SK-N-SH (cell line): ENCODE results near the gene KIAA0232. TPM values are rescaled to one million over a fixed set of nuclear protein-coding genes. Genes with fewer than 3 reads are reported as not detected.

Experiments used
- CTCF ChIA-PET: fragments of 300-600, 350-600 bp; formaldehyde crosslinking; extraction: SDS; loops from one replicate; lab custom pipeline; 2021; lab: Yijun Ruan, JAX
- POLR2A ChIA-PET: fragments of 350-600 bp; sonication (Branson Sonifier 250); formaldehyde crosslinking; extraction: SDS; loops from one replicate; lab custom pipeline; 2020; ENCODE audit warnings: antibody characterized with exemption, inconsistent platforms; lab: Yijun Ruan, JAX
- DNase-seq: peaks from one replicate; pipeline ENCODE4 v3.0.0; 2012
- H2AFZ ChIP-seq: fragments of 200-600 bp; sonication (generic); 2 replicates; pipeline ENCODE4 v1.8.1; 2016; ENCODE audit warnings: antibody characterized with exemption, mild to moderate bottlenecking, low read depth
- H3F3A ChIP-seq: fragments of 200-600 bp; sonication (generic); replicated peaks from 2 replicates; pipeline ENCODE3; 2016; ENCODE audit warnings: antibody characterized with exemption, mild to moderate bottlenecking; ENCODE audit not compliant: insufficient read depth
- H3K27ac ChIP-seq, 2 experiments: fragments of 200-500 bp in 1 of 2; fragments of 200-600 bp in 1 of 2; sonication (Bioruptor generic) in 1 of 2; sonication (generic), shearing (Covaris generic) in 1 of 2; 2 replicates each; pipeline versions ENCODE4 v1.5.1 to v1.6.1; 2014 to 2016; ENCODE audit warnings: low read depth in 2 of 2, inconsistent platforms in 1 of 2, low read length in 1 of 2, mild to moderate bottlenecking in 1 of 2, mixed read lengths in 1 of 2
- H3K27me3 ChIP-seq: fragments of 200-600 bp; sonication (generic), shearing (Covaris generic); 2 replicates; pipeline ENCODE4 v1.6.1; 2016; ENCODE audit warnings: mixed run types; ENCODE audit not compliant: insufficient read depth
- H3K36me3 ChIP-seq, 2 experiments: fragments of 200-500 bp in 1 of 2; fragments of 200-600 bp in 1 of 2; sonication (Bioruptor generic) in 1 of 2; sonication (generic) in 1 of 2; replicated peaks in 1 of 2; 2 replicates each; pipeline versions ENCODE3 to v1.5.1; 2014 to 2016; ENCODE audit warnings: low read length in 1 of 2, mild to moderate bottlenecking in 1 of 2; ENCODE audit not compliant: insufficient read depth in 2 of 2, control insufficient read depth in 1 of 2
- H3K4me1 ChIP-seq, 2 experiments: fragments of 200-500 bp in 1 of 2; fragments of 200-600 bp in 1 of 2; sonication (Bioruptor generic) in 1 of 2; sonication (generic), shearing (Covaris generic) in 1 of 2; 2 replicates each; pipeline versions ENCODE4 v1.5.1 to v1.6.1; 2014 to 2016; ENCODE audit warnings: low read depth in 1 of 2, low read length in 1 of 2, mixed run types in 1 of 2; ENCODE audit not compliant: insufficient read depth in 2 of 2, control insufficient read depth in 1 of 2
- H3K4me2 ChIP-seq: fragments of 200-600 bp; sonication (generic), shearing (Covaris generic); 2 replicates; pipeline ENCODE4 v1.6.1; 2017; ENCODE audit warnings: mixed run types
- H3K4me3 ChIP-seq, 2 experiments: fragments of 200-500 bp in 1 of 2; fragments of 200-600 bp in 1 of 2; sonication (Bioruptor generic) in 1 of 2; sonication (generic), shearing (Covaris generic) in 1 of 2; 2 replicates each; pipeline versions ENCODE4 v1.5.1 to v1.8.1; 2014 to 2016; ENCODE audit warnings: low read depth in 2 of 2, inconsistent platforms in 1 of 2, low read length in 1 of 2, mild to moderate bottlenecking in 1 of 2, mixed read lengths in 1 of 2, moderate library complexity in 1 of 2
- H3K79me2 ChIP-seq: fragments of 200-600 bp; sonication (generic); 2 replicates; pipeline ENCODE4 v1.8.1; 2017; ENCODE audit warnings: mild to moderate bottlenecking; ENCODE audit not compliant: insufficient read depth
- H3K9ac ChIP-seq: fragments of 200-600 bp; sonication (generic); 2 replicates; pipeline ENCODE4 v1.6.1; 2017; ENCODE audit warnings: mixed run types
- H3K9me2 ChIP-seq: fragments of 200-600 bp; sonication (generic); 2 replicates; pipeline ENCODE4 v1.6.1; 2017; ENCODE audit warnings: mixed run types
- H3K9me3 ChIP-seq: fragments of 200-600 bp; sonication (generic); 2 replicates; pipeline ENCODE4 v1.6.1; 2017; ENCODE audit warnings: mixed run types, mild to moderate bottlenecking, moderate library complexity
- H4K20me1 ChIP-seq: fragments of 200-600 bp; sonication (generic); 2 replicates; pipeline ENCODE4 v1.6.1; 2017; ENCODE audit warnings: mild to moderate bottlenecking, mixed run types; ENCODE audit not compliant: insufficient read depth
- CHD2 ChIP-seq: fragments of 150-350 bp; IDR thresholded peaks from 2 replicates; pipeline ENCODE4 v1.6.1; 2018; ENCODE audit warnings: low read length; ENCODE audit not compliant: partially characterized antibody
- CTCF ChIP-seq: fragments of 200-600 bp; sonication (generic); IDR thresholded peaks from 2 replicates; pipeline ENCODE4 v1.6.1; 2017; ENCODE audit warnings: antibody characterized with exemption, mild to moderate bottlenecking, moderate library complexity
- FOSL2 ChIP-seq: IDR thresholded peaks from 2 replicates; pipeline ENCODE4 v1.4.0; 2012; ENCODE audit warnings: low read depth, mild to moderate bottlenecking, moderate library complexity, borderline replicate concordance
- FOXJ3 ChIP-seq: sonication (generic); formaldehyde crosslinking; IDR thresholded peaks from 2 replicates; pipeline ENCODE4 v1.5.1; 2020; ENCODE audit warnings: mild to moderate bottlenecking, missing genetic modification reagents
- FOXM1 ChIP-seq: IDR thresholded peaks from 2 replicates; pipeline ENCODE4 v1.4.0; 2012; ENCODE audit warnings: low read depth, mild to moderate bottlenecking
- MAX ChIP-seq: IDR thresholded peaks from 2 replicates; pipeline ENCODE4 v1.4.0; 2012; ENCODE audit warnings: low read depth
- MEF2A ChIP-seq: IDR thresholded peaks from 2 replicates; pipeline ENCODE4 v1.4.0; 2012; ENCODE audit warnings: low read depth, borderline replicate concordance
- MXI1 ChIP-seq: IDR thresholded peaks from 2 replicates; pipeline ENCODE4 v1.6.1; 2012; ENCODE audit warnings: mild to moderate bottlenecking, low read depth, low read length, improper control_type of control experiment
- NFIC ChIP-seq: IDR thresholded peaks from 2 replicates; pipeline ENCODE4 v1.4.0; 2012; ENCODE audit warnings: borderline replicate concordance
- NRF1 ChIP-seq: IDR thresholded peaks from 2 replicates; pipeline ENCODE4 v1.6.1; 2012; ENCODE audit warnings: low read depth, mild to moderate bottlenecking, low read length
- POLR2AphosphoS5 ChIP-seq: IDR thresholded peaks from 2 replicates; pipeline ENCODE4 v1.6.1; 2012; ENCODE audit warnings: low read depth, low read length
- RCOR1 ChIP-seq: fragments of 150-350 bp; IDR thresholded peaks from 2 replicates; pipeline ENCODE4 v1.6.1; 2017; ENCODE audit warnings: antibody characterized with exemption, low read length
- TAF1 ChIP-seq: IDR thresholded peaks from 2 replicates; pipeline ENCODE4 v1.6.1; 2012; ENCODE audit warnings: low read depth, mild to moderate bottlenecking, low read length, moderate library complexity, borderline replicate concordance
- TCF12 ChIP-seq: IDR thresholded peaks from 2 replicates; pipeline ENCODE4 v1.4.0; 2012
- YY1 ChIP-seq: IDR thresholded peaks from 2 replicates; pipeline ENCODE4 v1.4.0; 2012; ENCODE audit warnings: low read depth, mild to moderate bottlenecking
- ZBTB33 ChIP-seq: IDR thresholded peaks from 2 replicates; pipeline ENCODE4 v1.4.0; 2012; ENCODE audit warnings: low read depth, borderline replicate concordance
- WGBS: methylation state at CpG from one replicate; pipeline ENCODE4 v1.1.6; 2017; ENCODE audit warnings: low lambda C conversion rate; 5-methylcytosine and 5-hydroxymethylcytosine counted together
- polyA plus RNA-seq, 3 experiments: library from polyadenylated mRNA; depleted of rRNA; stranded (reverse); fragments of >200 nt; gene quantifications; 2 replicates each; pipeline ENCODE4 v1.2.3, GENCODE V29; 2012
- TF ChIP-seq, protein P1 (sequence below): fragments of 150-350 bp; IDR thresholded peaks from 2 replicates; pipeline ENCODE4 v1.6.1; 2017; ENCODE audit warnings: antibody characterized with exemption, low read length, low read depth, borderline replicate concordance
- TF ChIP-seq, protein P2 (sequence below): IDR thresholded peaks from 2 replicates; pipeline ENCODE4; 2012
- TF ChIP-seq, protein P3 (sequence below): IDR thresholded peaks from 2 replicates; pipeline ENCODE4 v1.4.0; 2012; ENCODE audit warnings: low read depth, borderline replicate concordance

The KIAA0232 gene
- polyA plus RNA-seq, 1 of the 3 experiments (the other 2 are of a cell fraction) = 5.7 TPM

DNA sequence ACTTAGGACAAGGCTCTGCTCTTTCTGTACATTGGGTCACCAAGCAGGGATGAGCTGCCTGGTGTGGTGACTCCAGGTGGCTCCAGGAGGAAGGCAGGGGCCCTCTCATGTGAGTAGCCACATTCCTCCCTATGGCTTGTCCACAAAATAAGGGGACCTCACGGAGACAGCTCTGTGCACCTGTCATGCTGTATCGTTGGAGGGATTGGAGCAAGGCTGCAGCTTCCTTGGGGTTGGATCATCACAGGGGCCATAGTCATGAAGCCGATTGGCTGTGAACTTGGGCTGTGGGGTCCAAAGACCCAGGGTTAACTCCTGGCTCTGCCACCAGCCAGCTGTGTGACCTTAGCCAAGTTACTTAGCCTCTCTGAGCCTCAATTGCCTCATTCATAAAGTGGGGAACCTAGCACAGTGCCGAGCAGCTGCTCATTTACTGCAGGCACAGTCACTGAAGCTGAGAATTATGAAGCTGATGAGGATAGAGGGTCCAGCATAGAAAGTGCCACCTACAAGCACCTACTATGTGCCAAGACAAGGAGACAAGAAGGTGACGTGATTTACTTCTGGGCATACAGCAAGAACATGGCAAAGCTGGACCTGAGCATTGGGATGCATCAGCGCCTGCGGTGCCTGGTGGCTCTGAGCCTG, 11.8 kb upstream of the KIAA0232 start:
- no peaks in the 10 kb centered on the region for H3K79me2 ChIP-seq
- H3K4me1 ChIP-seq = peaks cover 0 to 9% of the 10 kb centered on the region in 2 experiments; a peak in 1 of 4 replicates
- H3K27me3 ChIP-seq = peaks cover 5% of the 10 kb centered on the region
- POLR2A ChIA-PET = no interaction called here
- no peak overlapping the region for H2AFZ ChIP-seq
- H3K9ac ChIP-seq = no peak overlapping the region
- no peak overlapping the region for H3K4me2 ChIP-seq
- no peaks in the 10 kb centered on the region for H3F3A ChIP-seq
- H3K36me3 ChIP-seq = no peaks in the 10 kb centered on the region
- TF ChIP-seq CTCF = no peak
- no peak for TF ChIP-seq NRF1
- TF ChIP-seq TAF1 = no peak
- TF ChIP-seq FOSL2 = no peak
- TF ChIP-seq NFIC = no peak
- TF ChIP-seq, protein P1, sequence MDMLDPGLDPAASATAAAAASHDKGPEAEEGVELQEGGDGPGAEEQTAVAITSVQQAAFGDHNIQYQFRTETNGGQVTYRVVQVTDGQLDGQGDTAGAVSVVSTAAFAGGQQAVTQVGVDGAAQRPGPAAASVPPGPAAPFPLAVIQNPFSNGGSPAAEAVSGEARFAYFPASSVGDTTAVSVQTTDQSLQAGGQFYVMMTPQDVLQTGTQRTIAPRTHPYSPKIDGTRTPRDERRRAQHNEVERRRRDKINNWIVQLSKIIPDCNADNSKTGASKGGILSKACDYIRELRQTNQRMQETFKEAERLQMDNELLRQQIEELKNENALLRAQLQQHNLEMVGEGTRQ = no peak
- no peak for TF ChIP-seq MEF2A
- no peak for TF ChIP-seq FOXJ3
- TF ChIP-seq FOXM1 = no peak
- TF ChIP-seq MAX = no peak
- TF ChIP-seq POLR2AphosphoS5 = no peak
- TF ChIP-seq RCOR1 = no peak
- no peak for TF ChIP-seq YY1
- TF ChIP-seq, protein P2, sequence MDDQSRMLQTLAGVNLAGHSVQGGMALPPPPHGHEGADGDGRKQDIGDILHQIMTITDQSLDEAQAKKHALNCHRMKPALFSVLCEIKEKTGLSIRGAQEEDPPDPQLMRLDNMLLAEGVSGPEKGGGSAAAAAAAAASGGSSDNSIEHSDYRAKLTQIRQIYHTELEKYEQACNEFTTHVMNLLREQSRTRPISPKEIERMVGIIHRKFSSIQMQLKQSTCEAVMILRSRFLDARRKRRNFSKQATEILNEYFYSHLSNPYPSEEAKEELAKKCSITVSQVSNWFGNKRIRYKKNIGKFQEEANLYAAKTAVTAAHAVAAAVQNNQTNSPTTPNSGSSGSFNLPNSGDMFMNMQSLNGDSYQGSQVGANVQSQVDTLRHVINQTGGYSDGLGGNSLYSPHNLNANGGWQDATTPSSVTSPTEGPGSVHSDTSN = no peak
- no peak for TF ChIP-seq CHD2
- TF ChIP-seq TCF12 = no peak
- TF ChIP-seq MXI1 = no peak
- TF ChIP-seq ZBTB33 = no peak
- TF ChIP-seq, protein P3, sequence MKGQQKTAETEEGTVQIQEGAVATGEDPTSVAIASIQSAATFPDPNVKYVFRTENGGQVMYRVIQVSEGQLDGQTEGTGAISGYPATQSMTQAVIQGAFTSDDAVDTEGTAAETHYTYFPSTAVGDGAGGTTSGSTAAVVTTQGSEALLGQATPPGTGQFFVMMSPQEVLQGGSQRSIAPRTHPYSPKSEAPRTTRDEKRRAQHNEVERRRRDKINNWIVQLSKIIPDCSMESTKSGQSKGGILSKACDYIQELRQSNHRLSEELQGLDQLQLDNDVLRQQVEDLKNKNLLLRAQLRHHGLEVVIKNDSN = no peak
- TF ChIP-seq, all 33 proteins: peak for 0
- DNase-seq = no peak
- CTCF ChIA-PET = interaction anchor here (0.7 to 1.5 kb wide), 3 partner anchors 9 to 103 kb away, joined by 3 to 4 read pairs (median 3); no protein-coding TSS in a partner anchor
- Histone ChIP-seq H4K20me1 (no peaks in the 10 kb centered on the region), H3K9me3 (no peaks in the 10 kb centered on the region), H3K27ac (no peak overlapping the region), H3K4me3 (no peak overlapping the region), H3K9me2 (no peaks in the 10 kb centered on the region)
- WGBS = 84% methylated on average over 7 of the region's 7 CpGs
